Nephron progenitor cell (in vitro differentiated cells): ENCODE measurements around the gene RETREG3.
"Not testable (repeated sequence)": the region's sequence is repeated elsewhere in the genome, so short reads cannot be mapped to it uniquely, and the experiment has no call there.

ENCODE experiments used
- DNase-seq: peaks from one replicate; pipeline ENCODE4 v3.0.0; 2021
- H3K27ac Mint-ChIP-seq: 2 replicates; pipeline ENCODE4 v1.8.0; 2021; ENCODE audit warnings: mild to moderate bottlenecking, moderate library complexity, mixed read lengths
- H3K27me3 Mint-ChIP-seq: 2 replicates; pipeline ENCODE4 v1.8.0; 2021; ENCODE audit warnings: mild to moderate bottlenecking, low read depth, mixed read lengths; ENCODE audit not compliant: poor library complexity
- H3K36me3 Mint-ChIP-seq: 2 replicates; pipeline ENCODE4 v1.8.0; 2021; ENCODE audit warnings: low read depth, mixed read lengths
- H3K4me1 Mint-ChIP-seq: 2 replicates; pipeline ENCODE4 v1.8.0; 2021; ENCODE audit warnings: mixed read lengths
- H3K4me3 Mint-ChIP-seq: 2 replicates; pipeline ENCODE4 v1.8.0; 2021; ENCODE audit warnings: mild to moderate bottlenecking, moderate library complexity, mixed read lengths
- H3K9me3 Mint-ChIP-seq: 2 replicates; pipeline ENCODE4 v1.8.0; 2021; ENCODE audit warnings: mild to moderate bottlenecking, moderate library complexity, mixed read lengths
- TF ChIP-seq, protein P1 (sequence below): fragments of 200-600 bp; sonication (generic); IDR thresholded peaks from 2 replicates; pipeline ENCODE4 v1.5.0; 2021; ENCODE audit warnings: antibody characterized with exemption

RETREG3 gene

DNA sequence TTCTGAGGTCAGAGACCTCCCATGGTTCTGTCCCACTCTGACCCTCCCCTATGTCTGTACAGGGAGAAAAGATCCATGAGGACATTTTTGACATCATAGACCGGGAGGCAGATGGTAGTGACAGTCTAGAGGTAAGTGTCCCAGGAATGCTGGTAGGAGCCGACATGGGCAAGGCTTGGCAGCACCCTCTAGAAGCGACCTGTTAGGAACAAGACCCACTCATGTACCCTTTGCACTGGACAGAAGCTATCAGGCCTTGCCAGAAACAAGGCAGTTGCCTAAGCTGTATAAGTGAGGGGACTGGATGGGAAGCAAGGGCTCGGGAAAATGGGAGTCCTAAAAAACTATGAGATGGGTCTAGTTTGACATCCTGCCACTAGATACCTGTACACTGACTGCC lies 2.8 kb upstream of the RETREG3 start:
- H3K9me3 Mint-ChIP-seq: no peaks in the 10 kb centered on the region
- H3K4me3 Mint-ChIP-seq: no peak overlapping the region
- TF ChIP-seq, protein P1, sequence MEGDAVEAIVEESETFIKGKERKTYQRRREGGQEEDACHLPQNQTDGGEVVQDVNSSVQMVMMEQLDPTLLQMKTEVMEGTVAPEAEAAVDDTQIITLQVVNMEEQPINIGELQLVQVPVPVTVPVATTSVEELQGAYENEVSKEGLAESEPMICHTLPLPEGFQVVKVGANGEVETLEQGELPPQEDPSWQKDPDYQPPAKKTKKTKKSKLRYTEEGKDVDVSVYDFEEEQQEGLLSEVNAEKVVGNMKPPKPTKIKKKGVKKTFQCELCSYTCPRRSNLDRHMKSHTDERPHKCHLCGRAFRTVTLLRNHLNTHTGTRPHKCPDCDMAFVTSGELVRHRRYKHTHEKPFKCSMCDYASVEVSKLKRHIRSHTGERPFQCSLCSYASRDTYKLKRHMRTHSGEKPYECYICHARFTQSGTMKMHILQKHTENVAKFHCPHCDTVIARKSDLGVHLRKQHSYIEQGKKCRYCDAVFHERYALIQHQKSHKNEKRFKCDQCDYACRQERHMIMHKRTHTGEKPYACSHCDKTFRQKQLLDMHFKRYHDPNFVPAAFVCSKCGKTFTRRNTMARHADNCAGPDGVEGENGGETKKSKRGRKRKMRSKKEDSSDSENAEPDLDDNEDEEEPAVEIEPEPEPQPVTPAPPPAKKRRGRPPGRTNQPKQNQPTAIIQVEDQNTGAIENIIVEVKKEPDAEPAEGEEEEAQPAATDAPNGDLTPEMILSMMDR: no peak
- no peak overlapping the region for H3K27ac Mint-ChIP-seq
- DNase-seq: no peak
- H3K4me1 Mint-ChIP-seq: peaks cover 27% of the 10 kb centered on the region
- H3K27me3 Mint-ChIP-seq: peaks cover 2% of the 10 kb centered on the region
- peaks cover 36% of the 10 kb centered on the region for H3K36me3 Mint-ChIP-seq

DNA sequence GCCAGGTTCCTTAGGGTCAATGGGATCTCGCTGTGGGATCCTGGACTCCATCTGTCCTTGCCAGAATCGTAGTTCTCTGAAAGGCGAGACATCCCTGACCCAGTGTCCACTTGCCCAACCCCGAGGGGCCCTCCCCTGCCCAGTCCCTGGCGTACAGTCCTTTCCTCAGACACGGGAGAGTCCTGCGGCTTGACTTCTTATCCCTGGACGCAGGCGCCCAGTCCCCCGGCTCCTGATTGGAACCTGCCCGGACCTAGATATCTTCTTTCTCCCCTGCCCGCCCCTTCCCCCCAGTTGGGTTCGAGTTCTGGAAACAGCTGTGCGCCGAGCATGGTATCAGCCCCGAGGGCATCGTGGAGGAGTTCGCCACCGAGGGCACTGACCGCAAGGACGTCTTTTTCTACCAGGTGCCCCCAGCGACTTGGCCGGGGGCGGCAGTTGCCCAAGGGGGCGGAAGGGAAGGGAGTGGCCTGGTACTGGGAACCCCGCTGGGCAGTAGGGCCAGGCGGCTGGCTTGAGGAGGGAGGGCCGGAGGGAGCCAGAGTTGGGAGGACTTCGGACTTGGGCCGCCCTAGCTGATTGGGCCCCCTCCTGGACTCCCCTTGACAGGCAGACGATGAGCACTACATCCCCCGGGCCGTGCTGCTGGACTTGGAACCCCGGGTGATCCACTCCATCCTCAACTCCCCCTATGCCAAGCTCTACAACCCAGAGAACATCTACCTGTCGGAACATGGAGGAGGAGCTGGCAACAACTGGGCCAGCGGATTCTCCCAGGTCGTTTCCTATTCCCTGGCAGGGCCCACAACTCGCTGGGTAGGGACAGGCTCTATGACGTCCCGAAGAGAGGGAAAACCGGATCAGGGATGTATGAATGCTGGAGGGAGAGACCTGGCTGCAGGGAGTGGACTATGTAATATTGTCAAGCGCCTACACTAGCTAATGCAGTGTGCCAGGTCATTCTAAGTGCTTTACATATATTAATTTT lies 934 bp upstream of the RETREG3 start:
- Mint-ChIP-seq H3K4me1 (peaks cover 40% of the 10 kb centered on the region), H3K27ac (peak overlapping the region; percentile 90), H3K36me3 (peaks cover 26% of the 10 kb centered on the region), H3K4me3 (peak overlapping the region; percentile 99)
- not testable (repeated sequence) for DNase-seq, H3K27me3 Mint-ChIP-seq, H3K9me3 Mint-ChIP-seq

DNA sequence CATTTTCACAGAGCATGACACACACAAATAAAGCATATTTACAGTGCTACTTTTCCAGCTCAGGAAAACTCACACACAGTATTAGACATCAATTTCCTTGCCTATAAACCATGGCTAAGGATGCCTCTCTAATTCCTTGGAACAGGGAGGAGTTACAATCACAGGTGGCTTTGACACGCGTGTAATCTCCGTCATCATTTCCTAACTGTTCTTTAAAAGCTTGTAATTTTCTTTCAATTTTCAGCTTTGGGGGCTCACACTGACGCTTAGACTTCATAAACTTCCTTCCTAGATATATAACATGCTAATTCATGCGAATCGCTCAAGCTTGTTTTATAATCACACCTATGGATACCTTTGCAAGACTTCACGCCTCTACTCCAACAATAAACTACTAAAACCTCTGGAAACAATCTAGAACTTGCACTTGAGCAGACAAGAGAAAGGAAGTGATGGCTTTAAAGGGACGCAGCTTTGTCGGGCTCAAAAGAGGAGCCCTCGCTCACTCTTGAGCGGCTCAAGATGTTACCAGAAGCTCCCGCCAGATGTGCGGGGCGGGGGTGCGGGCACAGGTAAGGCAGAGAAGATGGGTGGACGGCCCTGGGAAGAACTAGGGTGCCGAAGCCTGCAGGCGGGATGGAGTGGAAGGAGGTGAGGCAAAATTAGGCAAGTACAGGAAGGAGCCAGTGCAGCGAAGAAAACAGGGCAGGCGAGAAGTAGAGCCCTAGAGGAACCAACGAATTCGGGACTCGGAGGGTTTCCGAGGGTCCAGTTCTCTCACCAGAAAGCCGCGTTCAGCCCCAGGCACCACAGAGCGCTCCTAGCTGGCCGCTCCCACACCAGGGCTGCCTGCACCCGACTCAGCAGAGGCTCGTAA lies 631 bp downstream of the RETREG3 start:
- TF ChIP-seq, protein P1: no peak
- no peak for DNase-seq
- Mint-ChIP-seq H3K9me3 (no peaks in the 10 kb centered on the region), H3K27ac (peak overlapping the region; percentile 93), H3K27me3 (peaks cover 2% of the 10 kb centered on the region), H3K36me3 (peaks cover 24% of the 10 kb centered on the region), H3K4me3 (peak overlapping the region; percentile 99), H3K4me1 (peaks cover 50% of the 10 kb centered on the region)

DNA sequence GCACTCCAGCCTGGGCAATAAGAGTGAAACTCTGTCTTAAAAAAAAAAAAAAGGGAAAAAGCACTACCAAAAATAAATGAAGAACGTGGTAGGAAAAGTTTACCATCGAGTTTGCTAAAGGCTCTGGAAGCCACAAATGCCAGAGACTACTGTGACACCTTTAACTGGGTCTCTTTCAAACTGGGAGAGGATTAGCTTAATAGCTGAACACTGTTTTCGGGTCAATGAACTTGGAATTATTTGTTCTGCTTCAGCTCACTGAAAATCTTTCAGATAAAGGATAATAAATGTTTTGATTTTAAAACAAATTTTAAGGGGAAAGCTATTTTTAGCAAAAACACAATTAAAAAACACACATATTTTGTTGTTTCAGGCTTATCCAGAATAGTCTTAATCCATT lies 1.4 kb downstream of the RETREG3 start:
- Mint-ChIP-seq H3K4me1 (peaks cover 54% of the 10 kb centered on the region), H3K36me3 (peaks cover 27% of the 10 kb centered on the region), H3K9me3 (no peaks in the 10 kb centered on the region), H3K4me3 (peak overlapping the region; percentile 99), H3K27me3 (peaks cover 2% of the 10 kb centered on the region), H3K27ac (no peak overlapping the region)
- TF ChIP-seq, protein P1: no peak
- no peak for DNase-seq

DNA sequence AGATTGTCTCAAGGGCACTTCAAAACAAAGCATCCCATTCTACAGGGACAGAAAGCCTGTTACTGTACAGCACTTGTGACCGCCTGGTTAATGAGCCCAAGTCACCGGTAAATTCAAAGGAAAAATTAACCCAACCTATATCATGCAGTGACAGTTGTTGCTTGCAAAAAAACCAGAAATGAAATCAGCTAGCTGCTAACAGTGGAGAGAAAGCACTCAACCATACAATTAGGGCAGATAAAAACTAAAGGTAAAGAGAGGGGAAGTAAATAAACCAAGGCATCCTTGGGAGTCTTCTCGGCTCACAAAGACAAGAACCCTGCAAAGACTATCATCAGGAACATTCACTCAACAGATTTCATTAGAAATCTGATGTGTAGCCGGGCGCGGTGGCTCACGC lies 5.9 kb downstream of the RETREG3 start:
- H3K4me1 Mint-ChIP-seq: peaks cover 45% of the 10 kb centered on the region
- no peak for DNase-seq
- TF ChIP-seq, protein P1: no peak
- H3K9me3 Mint-ChIP-seq: no peaks in the 10 kb centered on the region
- no peak overlapping the region for H3K27ac Mint-ChIP-seq
- no peaks in the 10 kb centered on the region for H3K27me3 Mint-ChIP-seq
- H3K36me3 Mint-ChIP-seq: peaks cover 26% of the 10 kb centered on the region
- no peak overlapping the region for H3K4me3 Mint-ChIP-seq

DNA sequence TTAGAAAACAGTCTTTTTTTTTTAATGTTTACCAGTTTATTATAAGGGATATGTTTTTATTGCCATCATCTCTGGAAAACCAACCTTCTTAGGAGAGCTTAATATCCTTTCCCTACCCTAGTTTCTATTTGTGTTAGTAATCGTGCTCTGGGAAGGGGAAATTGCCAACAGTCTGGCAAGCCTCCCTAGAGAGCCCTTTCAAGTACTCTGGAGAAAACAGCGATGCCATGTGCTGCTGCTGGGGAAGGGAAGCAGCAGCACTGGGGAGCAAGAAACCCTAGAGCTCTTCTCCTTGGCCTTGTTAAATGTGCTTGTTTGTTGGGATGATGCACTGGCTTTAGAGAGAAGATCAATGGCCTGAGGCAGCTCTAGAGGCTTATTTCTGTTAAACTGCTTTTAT lies 10.3 kb downstream of the RETREG3 start:
- Mint-ChIP-seq H3K4me3 (no peak overlapping the region), H3K27me3 (no peaks in the 10 kb centered on the region), H3K9me3 (no peaks in the 10 kb centered on the region), H3K27ac (peak overlapping the region; percentile 91), H3K36me3 (peaks cover 24% of the 10 kb centered on the region), H3K4me1 (peaks cover 10% of the 10 kb centered on the region)
- TF ChIP-seq, protein P1: no peak
- no peak for DNase-seq
